IPS-15b (cell line): Measurements from ENCODE around the gene TTC29.
A peak's percentile ranks its signal among the peaks of the same experiment; 100 is the strongest.

ENCODE experiments used
- H3K27me3 ChIP-seq: one replicate; pipeline ENCODE4 v1.6.1; 2013; ENCODE audit warnings: low read length; ENCODE audit not compliant: control insufficient read depth, insufficient read depth
- H3K36me3 ChIP-seq: one replicate; pipeline ENCODE4 v1.6.1; 2013; ENCODE audit warnings: low read length; ENCODE audit not compliant: control insufficient read depth, insufficient read depth
- H3K4me1 ChIP-seq: one replicate; pipeline ENCODE4 v1.6.1; 2013; ENCODE audit warnings: mild to moderate bottlenecking, low read length; ENCODE audit not compliant: control insufficient read depth, insufficient read depth
- H3K4me3 ChIP-seq: one replicate; pipeline ENCODE4 v1.5.1; 2013; ENCODE audit warnings: low read depth, low read length
- H3K9ac ChIP-seq: one replicate; pipeline ENCODE4 v1.6.1; 2013; ENCODE audit warnings: low read depth, mild to moderate bottlenecking, low read length
- H3K9me3 ChIP-seq: one replicate; pipeline ENCODE4 v1.6.1; 2013; ENCODE audit warnings: mild to moderate bottlenecking, low read length; ENCODE audit not compliant: control insufficient read depth, insufficient read depth

Gene TTC29

GRCh38 chr4:146945556-146946374 is at the start of gene TTC29:
Gene TTC29 (minus strand): TSS chr4:146945864. CDS start chr4:146939895, 5,969 bp downstream.
- H3K9me3 ChIP-seq: no peaks in the 10 kb centered on the region
- H3K4me1 ChIP-seq: peaks cover 13% of the 10 kb centered on the region
- H3K4me3 ChIP-seq: peak within 1 kb of the TSS; percentile 64
- H3K36me3 ChIP-seq: no peaks in the 10 kb centered on the region
- H3K9ac ChIP-seq: no peak within 1 kb of the TSS
- peaks cover 7% of the 10 kb centered on the region for H3K27me3 ChIP-seq

DNA sequence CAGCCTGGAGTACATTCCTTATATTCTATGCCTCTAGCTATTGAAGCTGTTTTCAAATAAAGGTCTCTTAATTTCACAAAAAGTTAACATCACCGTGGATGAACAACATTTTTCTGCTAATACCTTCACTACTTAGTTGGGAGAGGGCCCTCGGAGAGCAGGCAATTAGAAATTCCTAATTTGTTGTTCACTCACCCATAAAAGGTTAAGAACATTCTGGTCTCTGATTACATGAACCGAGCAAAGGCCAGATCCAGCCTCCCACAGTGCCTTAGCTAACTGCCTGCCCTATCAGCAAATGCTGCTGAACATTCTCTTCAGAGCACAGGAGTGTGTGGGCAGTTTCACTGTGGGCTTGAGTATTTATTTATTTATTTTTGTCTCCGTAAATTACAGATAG is 36.0 kb upstream of the TTC29 start:
- H3K4me1 ChIP-seq: no peaks in the 10 kb centered on the region
- H3K9ac ChIP-seq: no peak overlapping the region
- no peaks in the 10 kb centered on the region for H3K27me3 ChIP-seq
- no peaks in the 10 kb centered on the region for H3K36me3 ChIP-seq
- H3K4me3 ChIP-seq: no peak overlapping the region
- no peaks in the 10 kb centered on the region for H3K9me3 ChIP-seq

- no peak overlapping the region for H3K4me3 ChIP-seq
- no peaks in the 10 kb centered on the region for H3K9me3 ChIP-seq
- H3K4me1 ChIP-seq: no peaks in the 10 kb centered on the region
- H3K9ac ChIP-seq: no peak overlapping the region
- H3K36me3 ChIP-seq: no peaks in the 10 kb centered on the region
- no peaks in the 10 kb centered on the region for H3K27me3 ChIP-seq
Observed at GRCh38 chr4:146978641-146979040, 33.0 kb upstream of the TTC29 start.

GRCh38 chr4:146976145-146976544 is 30.5 kb upstream of the TTC29 start:
- Histone ChIP-seq H3K4me1 (no peaks in the 10 kb centered on the region), H3K27me3 (no peaks in the 10 kb centered on the region), H3K36me3 (no peaks in the 10 kb centered on the region), H3K9me3 (no peaks in the 10 kb centered on the region), H3K9ac (no peak overlapping the region), H3K4me3 (no peak overlapping the region)

DNA sequence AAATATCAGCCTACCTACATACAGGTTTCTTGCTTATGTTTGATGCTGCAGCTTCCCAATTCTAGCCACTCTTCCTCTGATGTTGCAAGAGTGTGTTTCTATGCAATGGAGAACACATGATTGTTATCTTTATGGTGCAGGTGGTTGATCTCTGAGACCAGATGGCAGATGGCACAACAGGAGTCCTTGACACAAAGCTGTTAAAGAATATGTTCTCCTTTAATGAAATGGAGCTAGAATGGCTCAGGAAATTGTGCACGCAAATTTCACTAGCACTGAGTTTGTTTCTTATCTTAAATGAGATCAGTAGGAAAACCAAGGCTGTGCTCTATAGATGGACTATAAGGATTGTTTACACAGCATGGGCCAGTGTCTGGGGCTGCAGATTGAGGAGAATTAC is 29.9 kb upstream of the TTC29 start:
- no peaks in the 10 kb centered on the region for H3K4me1 ChIP-seq
- no peak overlapping the region for H3K9ac ChIP-seq
- H3K36me3 ChIP-seq: no peaks in the 10 kb centered on the region
- no peaks in the 10 kb centered on the region for H3K27me3 ChIP-seq
- H3K9me3 ChIP-seq: no peaks in the 10 kb centered on the region
- no peak overlapping the region for H3K4me3 ChIP-seq

DNA sequence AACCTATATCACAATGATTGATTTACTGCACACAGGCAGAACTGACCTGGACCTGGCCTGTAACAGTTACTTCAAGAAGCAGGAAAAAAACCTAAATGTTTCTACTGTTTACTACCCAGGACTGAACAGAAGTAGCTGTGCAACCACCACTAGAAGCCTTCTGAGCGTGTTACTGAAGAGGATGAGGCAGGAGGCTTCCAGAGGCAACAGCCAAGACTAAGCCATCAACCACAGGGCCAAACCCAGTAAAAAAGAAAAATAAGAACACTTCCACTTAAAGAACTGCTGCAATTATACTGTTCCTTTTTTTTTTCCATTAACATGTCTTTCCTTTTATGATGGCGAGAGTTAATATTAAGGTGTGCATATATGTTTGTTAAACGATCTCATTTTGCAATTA is 29.4 kb upstream of the TTC29 start:
- Histone ChIP-seq H3K36me3 (no peaks in the 10 kb centered on the region), H3K27me3 (no peaks in the 10 kb centered on the region), H3K4me1 (no peaks in the 10 kb centered on the region), H3K9ac (no peak overlapping the region), H3K9me3 (no peaks in the 10 kb centered on the region), H3K4me3 (no peak overlapping the region)

DNA sequence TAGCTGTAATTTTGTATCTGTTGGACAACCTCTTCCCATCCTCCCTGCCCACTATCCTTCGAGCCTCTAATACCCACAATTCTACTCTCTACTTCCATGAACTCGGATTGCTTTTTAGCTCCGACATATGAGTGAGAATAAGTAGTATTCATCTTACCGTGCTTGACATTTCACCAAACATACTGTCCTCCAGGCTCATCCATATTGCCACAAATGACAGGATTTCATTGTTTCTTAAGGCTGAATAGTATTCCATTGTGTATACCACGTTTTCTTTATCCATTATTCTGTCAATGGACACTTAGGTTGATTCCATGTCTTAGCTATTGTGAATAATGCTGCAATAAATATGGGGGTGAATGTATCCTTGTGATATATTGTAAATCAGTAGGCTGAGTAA is 26.4 kb upstream of the TTC29 start:
- Histone ChIP-seq H3K27me3 (no peaks in the 10 kb centered on the region), H3K9me3 (no peaks in the 10 kb centered on the region), H3K4me3 (no peak overlapping the region), H3K4me1 (no peaks in the 10 kb centered on the region), H3K9ac (no peak overlapping the region), H3K36me3 (no peaks in the 10 kb centered on the region)

DNA sequence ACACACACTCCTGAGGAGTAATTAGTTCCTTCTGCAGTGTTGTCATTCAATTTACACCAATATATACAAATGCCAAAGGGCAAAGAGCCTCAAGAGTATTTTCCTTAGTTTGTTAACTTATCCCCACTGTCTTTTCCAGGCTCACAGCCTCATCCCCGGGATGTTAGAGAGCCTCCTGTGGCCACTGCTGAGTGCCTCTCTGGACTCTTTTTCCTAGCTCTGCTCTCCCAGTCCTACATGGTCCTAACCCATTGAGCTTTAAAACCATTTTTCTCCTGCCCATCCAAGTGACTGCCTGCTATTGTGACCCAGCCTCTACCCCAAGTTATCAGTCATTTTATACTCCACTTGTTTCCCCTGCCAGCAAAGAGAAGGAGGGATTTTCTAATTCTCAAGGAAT is 23.5 kb upstream of the TTC29 start:
- Histone ChIP-seq H3K9ac (no peak overlapping the region), H3K4me3 (no peak overlapping the region), H3K36me3 (no peaks in the 10 kb centered on the region), H3K9me3 (no peaks in the 10 kb centered on the region), H3K27me3 (no peaks in the 10 kb centered on the region), H3K4me1 (no peaks in the 10 kb centered on the region)

DNA sequence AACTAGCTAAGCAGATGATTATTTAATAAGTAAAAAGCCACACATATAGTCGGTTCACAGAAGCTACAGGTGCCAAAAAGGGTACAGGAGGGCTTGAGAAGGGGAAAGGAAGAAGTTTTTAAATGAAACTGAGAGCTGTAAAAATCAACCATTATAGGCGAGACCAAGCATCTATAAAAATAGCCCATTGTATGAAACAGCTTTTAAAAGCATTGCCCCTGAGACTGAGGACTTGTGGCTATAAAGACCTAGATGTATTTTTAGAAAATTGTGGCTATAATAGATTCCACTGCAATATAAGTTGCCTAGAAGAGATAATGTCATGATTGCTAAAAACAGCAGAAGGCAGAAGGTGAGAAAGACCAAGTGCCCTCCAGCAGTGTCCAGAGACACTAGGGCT is 15.0 kb upstream of the TTC29 start:
- no peak overlapping the region for H3K4me3 ChIP-seq
- H3K27me3 ChIP-seq: no peaks in the 10 kb centered on the region
- no peaks in the 10 kb centered on the region for H3K4me1 ChIP-seq
- H3K36me3 ChIP-seq: no peaks in the 10 kb centered on the region
- H3K9me3 ChIP-seq: no peaks in the 10 kb centered on the region
- H3K9ac ChIP-seq: no peak overlapping the region

DNA sequence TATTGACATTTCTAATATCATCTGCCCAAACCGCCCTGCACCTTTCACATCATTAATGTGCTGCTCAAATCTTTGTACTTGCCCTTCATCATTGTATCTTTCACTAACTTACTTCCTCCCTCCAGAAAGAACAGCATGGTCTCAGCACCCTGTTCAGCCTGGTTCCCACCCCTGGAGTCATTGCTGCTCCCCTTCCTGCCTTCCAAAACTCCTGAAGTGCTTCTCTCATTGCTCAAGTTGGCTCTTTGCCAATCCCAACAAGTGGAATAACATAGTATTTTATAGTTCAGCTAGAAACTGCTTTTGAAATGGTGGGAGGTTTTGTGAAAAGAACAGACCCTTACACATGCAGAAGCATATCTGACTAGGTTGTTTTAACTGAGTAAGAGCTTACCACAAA is 14.0 kb upstream of the TTC29 start:
- Histone ChIP-seq H3K4me3 (no peak overlapping the region), H3K9ac (no peak overlapping the region), H3K36me3 (no peaks in the 10 kb centered on the region), H3K9me3 (no peaks in the 10 kb centered on the region), H3K4me1 (no peaks in the 10 kb centered on the region), H3K27me3 (no peaks in the 10 kb centered on the region)

DNA sequence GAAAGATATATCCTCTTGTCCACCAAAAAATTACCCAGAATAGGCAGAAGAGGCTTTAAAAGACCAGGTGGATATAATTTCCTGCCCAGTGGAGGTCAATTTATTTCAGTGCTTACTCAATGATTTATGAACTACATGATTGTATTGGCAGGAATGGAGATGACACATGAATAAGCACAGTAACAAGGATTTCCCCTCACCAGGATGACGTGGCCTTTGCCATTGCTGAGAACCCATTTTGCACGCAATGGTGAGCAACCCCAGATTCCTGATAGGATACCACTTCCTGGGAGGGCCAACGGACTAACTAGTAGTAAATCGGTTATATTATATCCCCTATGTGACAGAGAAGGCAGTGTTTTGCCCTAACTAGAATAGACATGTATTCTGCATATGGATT is 11.6 kb upstream of the TTC29 start:
- Histone ChIP-seq H3K9me3 (no peaks in the 10 kb centered on the region), H3K4me3 (no peak overlapping the region), H3K27me3 (no peaks in the 10 kb centered on the region), H3K4me1 (no peaks in the 10 kb centered on the region), H3K36me3 (no peaks in the 10 kb centered on the region), H3K9ac (no peak overlapping the region)

- H3K27me3 ChIP-seq: no peaks in the 10 kb centered on the region
- no peak overlapping the region for H3K9ac ChIP-seq
- H3K9me3 ChIP-seq: no peaks in the 10 kb centered on the region
- H3K36me3 ChIP-seq: no peaks in the 10 kb centered on the region
- no peaks in the 10 kb centered on the region for H3K4me1 ChIP-seq
- no peak overlapping the region for H3K4me3 ChIP-seq
Observed at GRCh38 chr4:146952896-146953295, 7.2 kb upstream of the TTC29 start.
